Stimulated activated CD4-positive, alpha-beta T cell treated with anti-CD3 and anti-CD28 coated beads, Interleukin-2, amount 100 ng/mL, for 4 hours (primary cell): ENCODE data around the gene UIMC1.

Source experiments
- DNase-seq: peaks from one replicate; pipeline ENCODE4 v3.0.0-alpha.2; 2020; ENCODE audit warnings: low read depth

The UIMC1 gene

GRCh38 chr5:176952531-176953193, 53.9 kb downstream of the UIMC1 start:
- DNase-seq, result no peak

- DNase-seq, result no peak
Observed at GRCh38 chr5:176948458-176948857, 58.1 kb downstream of the UIMC1 start.

- DNase-seq, result no peak
Observed at GRCh38 chr5:176947847-176948246, 58.7 kb downstream of the UIMC1 start.

GRCh38 chr5:176944268-176944667, 62.3 kb downstream of the UIMC1 start:
- DNase-seq, result no peak

- DNase-seq, result no peak
Observed at GRCh38 chr5:176943816-176944215, 62.8 kb downstream of the UIMC1 start.

- DNase-seq, result no peak
Observed at GRCh38 chr5:176941951-176942350, 64.6 kb downstream of the UIMC1 start.

- DNase-seq, result no peak
Observed at GRCh38 chr5:176938472-176938871, 68.1 kb downstream of the UIMC1 start.

GRCh38 chr5:176935017-176935416, 71.6 kb downstream of the UIMC1 start:
- no peak for DNase-seq

DNA sequence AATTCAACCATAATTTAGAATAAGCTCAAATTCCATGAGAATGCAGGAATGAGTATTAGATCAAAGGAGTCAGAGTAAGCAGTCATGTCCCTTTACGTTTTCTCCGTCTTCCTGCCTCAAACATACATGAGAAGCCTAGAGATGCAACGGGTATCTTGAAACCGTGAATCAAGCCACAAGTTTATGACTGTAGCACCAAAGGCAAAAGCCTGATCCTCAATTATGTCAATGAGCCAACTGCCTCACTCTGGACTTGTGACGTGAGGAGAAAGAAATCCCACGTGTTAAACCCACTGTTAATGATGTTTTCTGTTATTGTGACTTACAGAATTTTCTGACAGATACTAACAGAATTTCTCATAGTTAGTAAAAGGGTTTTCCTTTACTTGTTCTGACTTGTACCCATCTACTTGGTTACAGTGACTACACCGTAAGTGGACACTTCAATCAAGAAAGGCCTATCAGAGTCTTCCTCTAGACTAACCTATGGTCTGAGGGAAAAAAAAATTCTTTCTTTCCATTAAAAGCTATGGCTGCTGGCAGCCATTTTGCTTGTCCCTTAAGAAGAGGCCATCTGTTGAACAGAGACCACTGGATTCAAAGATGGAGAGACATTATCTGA, 72.2 kb downstream of the UIMC1 start:
- DNase-seq, result no peak

DNA sequence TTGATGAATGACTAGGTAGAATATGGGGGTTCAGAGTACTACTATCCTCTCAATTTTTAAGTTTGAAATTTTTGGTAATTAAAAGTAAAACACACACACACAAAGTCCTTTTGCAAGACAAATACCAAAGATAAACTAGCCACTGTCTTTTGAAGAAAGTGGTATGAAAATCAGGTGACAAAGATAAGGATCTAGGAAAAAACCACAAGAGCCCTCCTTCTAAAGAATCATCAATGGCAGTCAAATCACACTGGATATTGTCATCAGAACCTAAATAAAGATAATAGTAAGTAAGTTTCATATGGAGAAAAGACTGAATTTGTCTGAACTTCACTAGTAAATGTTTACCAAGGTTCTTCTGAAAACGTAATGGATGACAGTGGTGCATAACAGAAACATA, 76.9 kb downstream of the UIMC1 start:
- no peak for DNase-seq

DNA sequence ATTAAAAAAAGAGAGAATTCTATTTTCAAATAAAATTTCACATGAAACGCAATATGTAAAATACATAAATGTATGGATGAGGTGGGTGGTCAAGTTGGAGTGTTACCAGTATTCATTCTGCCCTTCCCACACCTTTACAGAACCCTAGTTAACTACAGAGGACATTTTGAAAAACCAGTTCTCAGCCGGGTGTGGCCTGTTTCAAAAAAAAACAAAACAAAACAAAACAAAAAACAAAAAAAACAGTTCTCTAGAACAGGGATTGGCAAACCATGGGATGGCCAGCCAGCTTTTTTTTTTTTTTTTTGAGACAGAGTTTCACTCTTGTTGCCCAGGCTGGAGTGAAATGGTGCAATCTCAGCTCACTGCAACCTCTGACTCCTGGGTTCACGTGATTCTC, 79.0 kb downstream of the UIMC1 start:
- DNase-seq, result no peak

DNA sequence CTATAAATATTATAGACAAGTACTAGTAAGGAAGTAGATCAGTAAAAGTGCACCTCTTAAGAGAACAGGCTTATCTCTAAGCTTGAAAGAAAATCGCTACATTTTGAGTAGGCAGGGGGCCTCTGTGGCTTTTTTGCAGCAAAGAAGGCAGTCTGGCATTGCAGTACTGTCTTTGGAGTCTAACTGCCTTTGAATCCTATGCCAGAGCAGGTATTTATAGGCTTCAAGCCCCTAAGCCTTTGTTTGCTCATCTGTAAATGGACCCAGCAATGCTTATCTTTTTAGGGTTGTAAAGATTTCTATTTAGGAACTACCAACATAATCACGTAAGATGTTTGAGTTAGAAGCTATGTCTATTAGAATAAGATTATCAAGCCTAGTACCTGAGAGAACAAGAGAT, 83.8 kb downstream of the UIMC1 start:
- DNase-seq, result no peak

DNA sequence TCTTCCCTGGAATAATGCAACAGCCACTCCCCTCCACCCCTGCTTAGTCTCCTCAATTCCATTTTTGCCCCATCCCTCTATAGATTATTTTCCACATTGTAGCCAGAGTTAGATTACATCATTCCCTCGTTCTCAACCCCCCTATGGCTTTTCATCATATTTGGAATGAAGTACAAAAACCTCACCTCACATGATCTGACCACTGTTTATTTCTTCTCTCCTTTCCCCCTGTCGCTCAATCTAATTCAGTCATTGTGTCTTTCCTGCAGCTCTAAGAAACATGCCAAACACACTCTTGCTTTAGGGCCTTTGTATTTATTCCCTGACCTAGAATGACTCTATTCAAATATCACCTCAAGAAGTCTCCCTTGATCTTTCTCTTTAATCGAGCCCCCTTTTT, 84.9 kb downstream of the UIMC1 start:
- no peak for DNase-seq

GRCh38 chr5:176918613-176919012, 88.0 kb downstream of the UIMC1 start:
- no peak for DNase-seq

DNA sequence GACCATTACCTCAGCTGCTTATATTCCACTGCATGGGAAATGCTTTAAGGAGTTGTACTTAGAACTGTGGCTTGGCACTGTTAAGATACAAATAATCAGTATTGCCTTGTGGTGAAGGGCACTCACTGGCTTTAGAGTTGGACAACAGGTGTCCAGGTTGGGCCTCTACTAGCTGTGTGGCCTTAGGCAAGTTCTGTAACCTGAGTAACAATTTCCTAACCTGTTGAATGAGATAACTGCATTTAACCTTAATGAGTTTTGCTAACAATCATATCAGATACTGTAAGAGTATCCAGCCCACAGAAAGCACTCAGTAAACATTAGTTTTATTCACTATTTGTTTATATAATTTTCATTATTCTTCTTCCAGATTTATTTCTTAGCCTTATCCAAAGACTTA, 90.2 kb downstream of the UIMC1 start:
- no peak for DNase-seq

- DNase-seq, result no peak
Observed at GRCh38 chr5:176915906-176916305, 90.7 kb downstream of the UIMC1 start.

GRCh38 chr5:176912115-176912514, 94.5 kb downstream of the UIMC1 start:
- no peak for DNase-seq

- DNase-seq, result no peak
Observed at GRCh38 chr5:176908675-176909368, 97.8 kb downstream of the UIMC1 start.

- no peak for DNase-seq
Observed at GRCh38 chr5:176906796-176907195, 99.8 kb downstream of the UIMC1 start.

- no peak for DNase-seq
Observed at GRCh38 chr5:176906126-176906525, 100.5 kb downstream of the UIMC1 start.

- DNase-seq, result no peak
Observed at GRCh38 chr5:176904276-176904675, 102.3 kb downstream of the UIMC1 start.

- no peak for DNase-seq
Observed at GRCh38 chr5:176902911-176903664, 103.5 kb downstream of the UIMC1 start.
